DLD1 (cell line): ENCODE data around the gene TRIM54.

Experiments
- in situ Hi-C: cut with HindIII; loops from 2 replicates; pipeline ENCODE4 v1.10.0; 2017; ENCODE audit warnings: low sequenced_read_pairs

TRIM54 gene

DNA sequence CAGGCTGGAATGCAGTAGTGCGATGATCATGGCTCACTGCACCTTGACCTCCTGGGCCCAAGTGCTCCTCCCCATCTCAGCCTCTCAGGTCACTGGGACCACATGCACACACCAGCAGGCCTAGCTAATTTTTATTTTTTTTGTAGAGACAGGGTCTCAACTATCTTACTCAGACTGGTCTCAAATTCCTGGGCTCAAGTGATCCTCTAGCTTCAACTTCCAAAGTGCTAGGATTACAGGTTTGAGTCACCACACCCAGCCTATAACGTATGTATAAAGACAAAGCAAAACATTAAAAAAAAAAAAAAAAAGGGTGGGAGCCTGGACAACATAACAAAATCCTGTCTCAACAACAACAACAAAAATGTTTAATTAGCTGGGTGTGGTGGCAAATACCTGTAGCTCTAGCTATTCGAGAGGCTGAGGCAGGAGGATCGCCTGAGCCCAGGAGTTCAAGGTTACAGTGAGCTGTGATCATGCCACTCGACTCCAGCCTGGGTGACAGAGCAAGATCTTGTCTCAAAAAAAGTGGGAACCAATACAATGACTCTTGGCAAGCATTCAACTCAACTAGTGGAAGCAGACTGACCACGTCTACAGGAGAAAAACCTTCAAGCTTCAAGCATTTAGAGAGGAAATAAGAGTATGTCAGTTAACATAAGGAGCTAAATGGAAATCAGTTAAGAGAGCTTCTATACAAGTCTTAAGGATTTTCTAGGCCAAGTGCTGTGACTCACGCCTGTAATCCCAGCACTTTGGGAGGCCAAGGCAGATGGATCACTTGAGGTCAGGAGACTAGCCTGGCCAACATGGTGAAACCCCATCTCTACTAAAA, 71.8 kb downstream of the TRIM54 start:
- in situ Hi-C loops = no loop called here

DNA sequence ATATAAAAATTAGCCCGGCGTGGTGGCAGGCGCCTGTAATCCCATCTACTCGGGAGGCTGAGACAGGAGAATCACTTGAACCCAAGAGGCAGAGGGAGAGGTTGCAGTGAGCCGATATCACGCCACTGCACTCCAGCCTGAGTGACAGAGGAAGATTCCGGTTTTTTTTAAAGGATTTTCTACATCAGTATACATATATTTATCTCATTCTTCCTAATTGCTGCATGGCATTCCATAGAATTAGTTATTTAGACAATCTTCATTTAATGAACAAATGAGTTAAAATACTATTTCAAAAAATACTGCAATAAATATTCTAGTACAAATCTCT, 72.3 kb downstream of the TRIM54 start:
- in situ Hi-C loops = no loop called here

DNA sequence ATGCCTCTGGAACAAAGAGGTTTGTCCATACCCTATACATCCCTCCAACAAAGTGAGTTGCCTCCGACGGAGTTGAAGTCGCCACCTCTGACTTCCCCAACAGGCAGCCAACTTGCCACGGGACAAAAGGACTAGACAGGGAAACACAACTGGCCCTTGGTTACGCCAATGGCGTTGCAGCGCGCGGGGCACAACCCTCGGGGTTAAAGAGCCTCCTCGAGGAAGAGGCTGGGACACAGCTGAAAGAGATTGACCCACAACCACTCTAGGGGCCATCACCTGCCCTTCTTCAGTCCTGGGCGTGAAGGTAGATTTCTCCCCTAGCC, 73.8 kb downstream of the TRIM54 start:
- in situ Hi-C loops = no loop called here

DNA sequence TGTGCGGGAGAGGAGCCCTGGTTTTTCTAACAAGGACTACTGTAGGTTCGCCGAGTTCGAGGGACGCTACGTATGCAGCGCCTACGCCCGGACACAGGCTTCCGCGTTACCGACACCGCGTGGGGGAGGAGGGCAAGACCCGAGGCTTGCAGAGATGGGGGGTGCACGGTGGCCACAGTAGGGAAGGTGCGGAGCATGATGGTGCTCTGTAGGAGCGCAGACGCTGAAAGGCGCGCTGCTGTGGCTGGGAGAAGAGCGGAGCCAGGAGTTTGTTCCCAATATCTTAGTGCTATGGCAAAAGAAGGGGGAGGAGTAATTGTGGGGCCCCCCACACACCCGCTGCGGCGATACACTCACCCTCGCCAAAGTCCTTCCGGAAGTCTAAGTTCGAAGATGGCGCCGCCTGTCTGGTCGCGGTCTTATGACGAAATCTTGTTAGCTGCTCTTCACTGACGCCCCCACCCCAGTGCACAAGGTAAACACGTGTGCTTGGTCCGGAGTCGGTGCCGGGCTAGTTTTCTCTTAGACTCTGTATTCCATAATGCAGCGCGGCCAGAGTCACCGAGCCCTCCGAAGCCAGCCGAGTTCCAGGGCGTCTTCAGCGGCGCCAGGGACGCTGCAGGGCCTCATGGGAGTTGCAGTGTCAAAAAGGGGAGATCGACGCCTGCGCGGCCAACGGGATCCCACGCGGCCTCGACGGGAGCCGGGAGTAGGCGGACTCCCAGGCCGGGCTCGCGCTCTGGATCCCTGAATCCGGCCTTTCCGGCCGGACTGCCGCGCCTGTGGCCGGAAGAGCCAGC, 74.4 kb downstream of the TRIM54 start, which contains the start of gene GTF3C2:
TSS of gene GTF3C2 (minus strand) at position 383 of the 800 bp plus-strand sequence. CDS start 13,210 bp downstream, outside the sequence.
- in situ Hi-C loops = no loop called here
